ENCODE data around the gene APOE. TPM values are rescaled to one million over a fixed set of nuclear protein-coding genes. Genes with fewer than 3 reads are reported as not detected.

The APOE gene
- total and polyA plus RNA-seq, 2 donors (not counting 3 experiments of a cell fraction or from before 2014, with no cell fraction given): 3.3 to 6.2 TPM

GRCh38 chr19:44931541-44931940 is 25.9 kb downstream of the APOE start:
- Histone ChIP-seq H4K20me1 (replicated peaks; ENCODE audit: control insufficient read depth, extremely low read depth, insufficient read depth, low read length) (no peaks in the 10 kb centered on the region), H3K9ac (replicated peaks; ENCODE audit: extremely low read depth, insufficient read depth, low read length) (no peak overlapping the region), H3K79me2 (ENCODE audit: control insufficient read depth, insufficient read depth, low read length) (no peaks in the 10 kb centered on the region), H3K4me2 (ENCODE audit: insufficient read depth, low read length) (no peak overlapping the region), H2AFZ (ENCODE audit: low read depth, low read length) (no peak overlapping the region), H3K27ac (ENCODE audit: insufficient read depth, low read depth, low read length) (no peak overlapping the region), H3K4me1 (ENCODE audit: control insufficient read depth, extremely low read depth, insufficient read depth, low read length) (peaks cover 3% of the 10 kb centered on the region), H3K36me3 (ENCODE audit: control insufficient read depth in 2 of 2, extremely low read depth in 1 of 2, insufficient read depth in 2 of 2, low read length in 2 of 2) (no peaks in the 10 kb centered on the region), H3K4me3 (replicated peaks in 1 of 3; ENCODE audit: insufficient read depth in 1 of 3, low read depth in 1 of 3, low read length in 3 of 3) (no peak overlapping the region), H3K9me3 (replicated peaks; ENCODE audit: control insufficient read depth, insufficient read depth, low read length) (no peaks in the 10 kb centered on the region), H3K27me3 (ENCODE audit: control insufficient read depth in 2 of 2, insufficient read depth in 2 of 2, low read length in 2 of 2) (no peaks in the 10 kb centered on the region), H3K9me1 (replicated peaks; ENCODE audit: control insufficient read depth, extremely low read depth, insufficient read depth, low read length) (no peaks in the 10 kb centered on the region)
- BruUV-seq (replicated peaks): no TSS peak
- TF ChIP-seq CTCF (IDR thresholded peaks at IDR 0.05; ENCODE audit: extremely low read depth in 1 of 2, insufficient read depth in 1 of 2, low read depth in 1 of 2, low read length in 2 of 2) (no peak), JUN (IDR thresholded peaks at IDR 0.05; ENCODE audit: borderline replicate concordance, insufficient read depth, insufficient read length, low read depth) (no peak), EZH2 (IDR thresholded peaks at IDR 0.05; ENCODE audit: borderline replicate concordance, low read depth, low read length, severe bottlenecking) (no peak), MAX (IDR thresholded peaks at IDR 0.05; ENCODE audit: insufficient read depth, insufficient read length) (no peak)
- CTCF ChIA-PET: interaction anchor here (0.7 to 1.2 kb wide), 2 partner anchors 128 to 361 kb away, joined by 3 read pairs; no protein-coding TSS in a partner anchor
- intact Hi-C loops (cut with micrococcal nuclease) (no loop called here), dilution Hi-C loops (cut with MboI; ENCODE audit: extremely low pct_ligation_motif_present, low sequenced_read_pairs) (no loop called here)
- no peak for DNase-seq (ENCODE audit: low read depth, low spot score)
- POLR2A ChIA-PET: no interaction called here
- FAIRE-seq: no peak

- Histone ChIP-seq H3K36me3 (ENCODE audit: control insufficient read depth in 2 of 2, extremely low read depth in 1 of 2, insufficient read depth in 2 of 2, low read length in 2 of 2) (no peaks in the 10 kb centered on the region), H3K79me2 (ENCODE audit: control insufficient read depth, insufficient read depth, low read length) (no peaks in the 10 kb centered on the region), H3K4me2 (ENCODE audit: insufficient read depth, low read length) (no peak overlapping the region), H3K9me1 (replicated peaks; ENCODE audit: control insufficient read depth, extremely low read depth, insufficient read depth, low read length) (no peaks in the 10 kb centered on the region), H4K20me1 (replicated peaks; ENCODE audit: control insufficient read depth, extremely low read depth, insufficient read depth, low read length) (no peaks in the 10 kb centered on the region), H2AFZ (ENCODE audit: low read depth, low read length) (no peak overlapping the region), H3K4me1 (ENCODE audit: control insufficient read depth, extremely low read depth, insufficient read depth, low read length) (no peaks in the 10 kb centered on the region), H3K27ac (ENCODE audit: insufficient read depth, low read depth, low read length) (no peak overlapping the region), H3K27me3 (ENCODE audit: control insufficient read depth in 2 of 2, insufficient read depth in 2 of 2, low read length in 2 of 2) (no peaks in the 10 kb centered on the region), H3K4me3 (replicated peaks in 1 of 3; ENCODE audit: insufficient read depth in 1 of 3, low read depth in 1 of 3, low read length in 3 of 3) (no peak overlapping the region), H3K9ac (replicated peaks; ENCODE audit: extremely low read depth, insufficient read depth, low read length) (no peak overlapping the region), H3K9me3 (replicated peaks; ENCODE audit: control insufficient read depth, insufficient read depth, low read length) (no peaks in the 10 kb centered on the region)
- no peak for DNase-seq (ENCODE audit: low read depth, low spot score)
- BruUV-seq (replicated peaks): no TSS peak
- TF ChIP-seq FOS (IDR thresholded peaks at IDR 0.05; ENCODE audit: borderline replicate concordance, insufficient read depth, low read length) (no peak), CTCF (IDR thresholded peaks at IDR 0.05; ENCODE audit: extremely low read depth in 1 of 2, insufficient read depth in 1 of 2, low read depth in 1 of 2, low read length in 2 of 2) (no peak), GATA2 (IDR thresholded peaks at IDR 0.05; ENCODE audit: insufficient read depth, insufficient read length, low read depth, low read length) (no peak), MYC (IDR thresholded peaks at IDR 0.05; ENCODE audit: low read depth, low read length) (no peak), POLR2AphosphoS5 (IDR thresholded peaks at IDR 0.05; ENCODE audit: insufficient read depth, low read depth, low read length) (no peak), MAX (IDR thresholded peaks at IDR 0.05; ENCODE audit: insufficient read depth, insufficient read length) (no peak), EZH2 (IDR thresholded peaks at IDR 0.05; ENCODE audit: borderline replicate concordance, low read depth, low read length, severe bottlenecking) (no peak), JUN (IDR thresholded peaks at IDR 0.05; ENCODE audit: borderline replicate concordance, insufficient read depth, insufficient read length, low read depth) (no peak), POLR2A (IDR thresholded peaks at IDR 0.05; ENCODE audit: low read depth, low read length) (no peak)
- ChIA-PET CTCF (no interaction called here), POLR2A (no interaction called here)
- no peak for FAIRE-seq
- dilution Hi-C loops (cut with MboI; ENCODE audit: extremely low pct_ligation_motif_present, low sequenced_read_pairs): no loop called here
- intact Hi-C loops (cut with micrococcal nuclease): no loop called here
These were observed 34.1 kb downstream of the APOE start for GRCh38 chr19:44939668-44940067.

Measured in endothelial cell of umbilical vein (primary cell).